Measurements from ENCODE around the gene RRAS2.
A peak's percentile ranks its signal among the peaks of the same experiment; 100 is the strongest.

- TF ChIP-seq, protein P1, sequence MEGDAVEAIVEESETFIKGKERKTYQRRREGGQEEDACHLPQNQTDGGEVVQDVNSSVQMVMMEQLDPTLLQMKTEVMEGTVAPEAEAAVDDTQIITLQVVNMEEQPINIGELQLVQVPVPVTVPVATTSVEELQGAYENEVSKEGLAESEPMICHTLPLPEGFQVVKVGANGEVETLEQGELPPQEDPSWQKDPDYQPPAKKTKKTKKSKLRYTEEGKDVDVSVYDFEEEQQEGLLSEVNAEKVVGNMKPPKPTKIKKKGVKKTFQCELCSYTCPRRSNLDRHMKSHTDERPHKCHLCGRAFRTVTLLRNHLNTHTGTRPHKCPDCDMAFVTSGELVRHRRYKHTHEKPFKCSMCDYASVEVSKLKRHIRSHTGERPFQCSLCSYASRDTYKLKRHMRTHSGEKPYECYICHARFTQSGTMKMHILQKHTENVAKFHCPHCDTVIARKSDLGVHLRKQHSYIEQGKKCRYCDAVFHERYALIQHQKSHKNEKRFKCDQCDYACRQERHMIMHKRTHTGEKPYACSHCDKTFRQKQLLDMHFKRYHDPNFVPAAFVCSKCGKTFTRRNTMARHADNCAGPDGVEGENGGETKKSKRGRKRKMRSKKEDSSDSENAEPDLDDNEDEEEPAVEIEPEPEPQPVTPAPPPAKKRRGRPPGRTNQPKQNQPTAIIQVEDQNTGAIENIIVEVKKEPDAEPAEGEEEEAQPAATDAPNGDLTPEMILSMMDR (IDR thresholded peaks at IDR 0.05): no peak
- peak in 1 of 2 donors; percentile 64 for TF ChIP-seq POLR2A (IDR thresholded peaks at IDR 0.05)
Measured at GRCh38 chr11:14380947-14381561, 22.1 kb upstream of the RRAS2 start.
